HG03439 (cell line): Measurements from ENCODE around the gene PHF21B.

Source experiments
- ATAC-seq: cut with Tn5 transposase; IDR thresholded peaks from one replicate; pipeline ENCODE4 v1.9.1; 2021; ENCODE audit warnings: mild to moderate bottlenecking, moderate library complexity; ENCODE audit not compliant: unreplicated experiment

The PHF21B gene

GRCh38 chr22:44847892-44848291 lies 161.9 kb downstream of the PHF21B start:
- ATAC-seq = no peak

DNA sequence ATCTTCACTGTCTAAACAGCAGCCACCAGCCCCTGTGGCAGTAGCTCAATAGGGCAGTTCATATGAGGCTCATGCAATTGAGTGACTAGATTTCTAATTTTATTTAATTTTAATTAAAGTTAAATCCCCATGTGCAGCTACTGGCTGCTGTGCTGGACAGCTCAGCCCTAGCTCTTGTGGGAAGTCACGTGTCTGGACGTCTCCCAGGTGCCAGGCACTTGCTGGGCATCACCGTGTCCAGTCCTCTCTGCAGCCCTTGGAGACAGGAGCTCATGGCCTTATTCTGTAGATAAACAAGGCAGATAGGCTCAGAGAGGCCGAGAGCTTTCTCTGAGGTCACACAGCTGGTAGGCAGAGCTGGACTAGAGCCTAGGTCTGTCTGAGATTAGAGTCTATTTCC lies 162.4 kb downstream of the PHF21B start:
- ATAC-seq = no peak

GRCh38 chr22:44846726-44847275 lies 163.0 kb downstream of the PHF21B start:
- no peak for ATAC-seq

- ATAC-seq = no peak
Measured at GRCh38 chr22:44845796-44846720, 163.7 kb downstream of the PHF21B start.

- no peak for ATAC-seq
Measured at GRCh38 chr22:44845191-44845590, 164.6 kb downstream of the PHF21B start.

DNA sequence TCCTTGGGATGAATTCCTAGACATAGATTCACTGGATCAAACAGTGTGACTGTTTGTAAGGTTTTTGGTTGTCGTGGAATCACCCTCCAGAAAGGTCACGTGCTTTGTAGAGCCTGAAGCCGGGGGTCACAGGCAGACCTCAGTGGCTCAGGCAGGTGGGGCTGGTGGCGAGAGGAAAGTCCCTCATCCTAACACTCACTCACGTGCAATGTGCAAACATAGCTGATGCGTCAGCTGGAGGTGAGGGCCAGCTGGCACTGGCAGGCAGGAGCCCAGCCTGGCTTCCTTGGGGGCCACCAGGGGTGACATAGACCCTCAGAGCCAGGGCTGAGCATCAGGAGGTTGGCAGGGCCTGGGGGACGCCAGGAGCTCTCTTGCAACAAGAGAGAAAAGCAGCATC lies 167.4 kb downstream of the PHF21B start:
- no peak for ATAC-seq

- ATAC-seq = no peak
Measured at GRCh38 chr22:44840611-44841322, 169.0 kb downstream of the PHF21B start.

- no peak for ATAC-seq
Measured at GRCh38 chr22:44839721-44840120, 170.1 kb downstream of the PHF21B start.

GRCh38 chr22:44839061-44839460 lies 170.7 kb downstream of the PHF21B start:
- ATAC-seq = no peak

- ATAC-seq = no peak
Measured at GRCh38 chr22:44838316-44839016, 171.3 kb downstream of the PHF21B start.

- ATAC-seq = no peak
Measured at GRCh38 chr22:44837481-44837880, 172.3 kb downstream of the PHF21B start.

GRCh38 chr22:44834065-44834464 lies 175.7 kb downstream of the PHF21B start:
- ATAC-seq = no peak

DNA sequence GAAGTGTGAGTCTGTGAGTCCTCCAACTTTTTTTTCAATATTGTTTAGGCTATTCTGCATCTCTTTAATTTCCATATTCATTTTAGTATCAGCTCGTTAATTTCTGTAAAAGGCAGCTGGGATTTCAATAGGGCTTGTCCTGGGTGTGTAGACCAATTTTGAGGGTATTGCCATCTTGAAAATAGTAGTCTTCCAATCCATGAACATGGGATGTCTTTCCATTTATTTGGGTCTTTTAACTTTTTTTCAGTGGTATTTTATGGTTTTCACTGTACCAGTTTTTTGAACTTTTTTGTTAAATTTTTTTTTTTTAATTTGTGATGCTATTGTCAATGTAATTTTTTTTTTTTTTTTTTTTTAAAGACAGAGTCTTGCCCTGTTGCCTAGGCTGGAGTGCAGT lies 177.9 kb downstream of the PHF21B start:
- ATAC-seq = no peak
